SK-N-SH (cell line): ENCODE data around the gene ADRA2A. TPM values are rescaled to one million over a fixed set of nuclear protein-coding genes. Genes with fewer than 3 reads are reported as not detected.

Experiments
- CTCF ChIA-PET: fragments of 300-600, 350-600 bp; formaldehyde crosslinking; extraction: SDS; loops from one replicate; lab custom pipeline; 2021; lab: Yijun Ruan, JAX
- POLR2A ChIA-PET: fragments of 350-600 bp; sonication (Branson Sonifier 250); formaldehyde crosslinking; extraction: SDS; loops from one replicate; lab custom pipeline; 2020; ENCODE audit warnings: antibody characterized with exemption, inconsistent platforms; lab: Yijun Ruan, JAX
- DNase-seq: peaks from one replicate; pipeline ENCODE4 v3.0.0; 2012
- H2AFZ ChIP-seq: fragments of 200-600 bp; sonication (generic); 2 replicates; pipeline ENCODE4 v1.8.1; 2016; ENCODE audit warnings: antibody characterized with exemption, mild to moderate bottlenecking, low read depth
- H3F3A ChIP-seq: fragments of 200-600 bp; sonication (generic); replicated peaks from 2 replicates; pipeline ENCODE3; 2016; ENCODE audit warnings: antibody characterized with exemption, mild to moderate bottlenecking; ENCODE audit not compliant: insufficient read depth
- H3K27ac ChIP-seq, 2 experiments: fragments of 200-500 bp in 1 of 2; fragments of 200-600 bp in 1 of 2; sonication (Bioruptor generic) in 1 of 2; sonication (generic), shearing (Covaris generic) in 1 of 2; 2 replicates each; pipeline versions ENCODE4 v1.5.1 to v1.6.1; 2014 to 2016; ENCODE audit warnings: low read depth in 2 of 2, inconsistent platforms in 1 of 2, low read length in 1 of 2, mild to moderate bottlenecking in 1 of 2, mixed read lengths in 1 of 2
- H3K27me3 ChIP-seq: fragments of 200-600 bp; sonication (generic), shearing (Covaris generic); 2 replicates; pipeline ENCODE4 v1.6.1; 2016; ENCODE audit warnings: mixed run types; ENCODE audit not compliant: insufficient read depth
- H3K36me3 ChIP-seq, 2 experiments: fragments of 200-500 bp in 1 of 2; fragments of 200-600 bp in 1 of 2; sonication (Bioruptor generic) in 1 of 2; sonication (generic) in 1 of 2; replicated peaks in 1 of 2; 2 replicates each; pipeline versions ENCODE3 to v1.5.1; 2014 to 2016; ENCODE audit warnings: low read length in 1 of 2, mild to moderate bottlenecking in 1 of 2; ENCODE audit not compliant: insufficient read depth in 2 of 2, control insufficient read depth in 1 of 2
- H3K4me1 ChIP-seq, 2 experiments: fragments of 200-500 bp in 1 of 2; fragments of 200-600 bp in 1 of 2; sonication (Bioruptor generic) in 1 of 2; sonication (generic), shearing (Covaris generic) in 1 of 2; 2 replicates each; pipeline versions ENCODE4 v1.5.1 to v1.6.1; 2014 to 2016; ENCODE audit warnings: low read depth in 1 of 2, low read length in 1 of 2, mixed run types in 1 of 2; ENCODE audit not compliant: insufficient read depth in 2 of 2, control insufficient read depth in 1 of 2
- H3K4me2 ChIP-seq: fragments of 200-600 bp; sonication (generic), shearing (Covaris generic); 2 replicates; pipeline ENCODE4 v1.6.1; 2017; ENCODE audit warnings: mixed run types
- H3K4me3 ChIP-seq, 2 experiments: fragments of 200-500 bp in 1 of 2; fragments of 200-600 bp in 1 of 2; sonication (Bioruptor generic) in 1 of 2; sonication (generic), shearing (Covaris generic) in 1 of 2; 2 replicates each; pipeline versions ENCODE4 v1.5.1 to v1.8.1; 2014 to 2016; ENCODE audit warnings: low read depth in 2 of 2, inconsistent platforms in 1 of 2, low read length in 1 of 2, mild to moderate bottlenecking in 1 of 2, mixed read lengths in 1 of 2, moderate library complexity in 1 of 2
- H3K79me2 ChIP-seq: fragments of 200-600 bp; sonication (generic); 2 replicates; pipeline ENCODE4 v1.8.1; 2017; ENCODE audit warnings: mild to moderate bottlenecking; ENCODE audit not compliant: insufficient read depth
- H3K9ac ChIP-seq: fragments of 200-600 bp; sonication (generic); 2 replicates; pipeline ENCODE4 v1.6.1; 2017; ENCODE audit warnings: mixed run types
- H3K9me2 ChIP-seq: fragments of 200-600 bp; sonication (generic); 2 replicates; pipeline ENCODE4 v1.6.1; 2017; ENCODE audit warnings: mixed run types
- H3K9me3 ChIP-seq: fragments of 200-600 bp; sonication (generic); 2 replicates; pipeline ENCODE4 v1.6.1; 2017; ENCODE audit warnings: mixed run types, mild to moderate bottlenecking, moderate library complexity
- H4K20me1 ChIP-seq: fragments of 200-600 bp; sonication (generic); 2 replicates; pipeline ENCODE4 v1.6.1; 2017; ENCODE audit warnings: mild to moderate bottlenecking, mixed run types; ENCODE audit not compliant: insufficient read depth
- ELF1 ChIP-seq: IDR thresholded peaks from 2 replicates; pipeline ENCODE4 v1.4.0; 2012
- EP300 ChIP-seq, 2 experiments: IDR thresholded peaks; 2 replicates each; pipeline versions ENCODE4 v1.4.0 to v1.6.1; 2012; ENCODE audit warnings: borderline replicate concordance in 1 of 2, low read depth in 1 of 2, low read length in 1 of 2
- EZH2phosphoT487 ChIP-seq: fragments of 200-600 bp; sonication (generic); IDR thresholded peaks from 2 replicates; pipeline ENCODE4 v1.6.1; 2017; ENCODE audit warnings: low read depth, mixed run types, mild to moderate bottlenecking, antibody characterized with exemption, moderate library complexity, borderline replicate concordance
- FOSL2 ChIP-seq: IDR thresholded peaks from 2 replicates; pipeline ENCODE4 v1.4.0; 2012; ENCODE audit warnings: low read depth, mild to moderate bottlenecking, moderate library complexity, borderline replicate concordance
- GATA2 ChIP-seq: sonication (generic); formaldehyde crosslinking; IDR thresholded peaks from 2 replicates; pipeline ENCODE4 v1.5.0; 2020; ENCODE audit warnings: mild to moderate bottlenecking, missing genetic modification reagents
- IRF3 ChIP-seq: fragments of 150-350 bp; IDR thresholded peaks from 2 replicates; pipeline ENCODE4 v1.6.1; 2016; ENCODE audit warnings: mild to moderate bottlenecking, low read depth, low read length
- MEF2A ChIP-seq: IDR thresholded peaks from 2 replicates; pipeline ENCODE4 v1.4.0; 2012; ENCODE audit warnings: low read depth, borderline replicate concordance
- MXI1 ChIP-seq: IDR thresholded peaks from 2 replicates; pipeline ENCODE4 v1.6.1; 2012; ENCODE audit warnings: mild to moderate bottlenecking, low read depth, low read length, improper control_type of control experiment
- NRF1 ChIP-seq: IDR thresholded peaks from 2 replicates; pipeline ENCODE4 v1.6.1; 2012; ENCODE audit warnings: low read depth, mild to moderate bottlenecking, low read length
- RCOR1 ChIP-seq: fragments of 150-350 bp; IDR thresholded peaks from 2 replicates; pipeline ENCODE4 v1.6.1; 2017; ENCODE audit warnings: antibody characterized with exemption, low read length
- RFX5 ChIP-seq: IDR thresholded peaks from 2 replicates; pipeline ENCODE4 v1.6.1; 2012; ENCODE audit warnings: mild to moderate bottlenecking, improper control_type of control experiment, low read length
- SIN3A ChIP-seq: IDR thresholded peaks from 2 replicates; pipeline ENCODE4 v1.6.1; 2012; ENCODE audit warnings: low read depth, mild to moderate bottlenecking, low read length, moderate library complexity, borderline replicate concordance
- TCF12 ChIP-seq: IDR thresholded peaks from 2 replicates; pipeline ENCODE4 v1.4.0; 2012
- TEAD4 ChIP-seq: IDR thresholded peaks from 2 replicates; pipeline ENCODE4 v1.4.0; 2012; ENCODE audit warnings: mild to moderate bottlenecking, borderline replicate concordance; ENCODE audit not compliant: insufficient read depth
- USF2 ChIP-seq: fragments of 150-350 bp; IDR thresholded peaks from 2 replicates; pipeline ENCODE4 v1.6.1; 2017; ENCODE audit warnings: antibody characterized with exemption, low read length, low read depth, borderline replicate concordance
- WGBS: methylation state at CpG from one replicate; pipeline ENCODE4 v1.1.6; 2017; ENCODE audit warnings: low lambda C conversion rate; 5-methylcytosine and 5-hydroxymethylcytosine counted together
- polyA plus RNA-seq, 3 experiments: library from polyadenylated mRNA; depleted of rRNA; stranded (reverse); fragments of >200 nt; gene quantifications; 2 replicates each; pipeline ENCODE4 v1.2.3, GENCODE V29; 2012
- TF ChIP-seq, protein P1 (sequence below): IDR thresholded peaks from 2 replicates; pipeline ENCODE4 v1.4.0; 2012; ENCODE audit warnings: low read depth, borderline replicate concordance
- TF ChIP-seq, protein P2 (sequence below): IDR thresholded peaks from 2 replicates; pipeline ENCODE4; 2012
- TF ChIP-seq, protein P3 (sequence below): IDR thresholded peaks from 2 replicates; pipeline ENCODE4 v1.4.0; 2012; ENCODE audit warnings: low read depth, borderline replicate concordance

ADRA2A gene
- polyA plus RNA-seq, 1 of the 3 experiments (the other 2 are of a cell fraction): 0.02 TPM

DNA sequence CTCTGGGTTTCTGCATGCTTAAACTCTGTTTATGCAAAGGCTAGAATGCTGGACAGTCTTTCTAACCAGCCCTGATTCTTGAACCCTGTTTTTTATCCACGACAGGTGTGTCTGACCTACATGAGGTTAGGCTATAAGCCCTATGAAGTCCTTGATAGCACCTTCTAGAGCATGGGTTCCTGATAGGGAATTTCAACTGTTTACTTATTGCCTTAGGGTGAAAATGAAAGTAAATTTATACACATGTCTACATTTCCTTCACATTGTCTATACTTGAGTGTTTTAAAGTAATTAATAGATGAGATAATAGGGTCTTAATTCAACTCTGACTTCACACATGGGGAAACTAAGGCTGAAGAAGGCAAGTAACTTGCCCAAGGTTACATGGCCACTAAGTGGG, 35.5 kb downstream of the ADRA2A start:
- DNase-seq: no peak
- H3K4me1 ChIP-seq: no peaks in the 10 kb centered on the region; a peak in 1 of 4 replicates
- CTCF ChIA-PET: interaction anchor here (1.5 kb wide), 1 partner anchor 36 kb away, joined by 6 read pairs; the partner anchor contains the start of gene ADRA2A
- H3K4me2 ChIP-seq: no peak overlapping the region
- no peaks in the 10 kb centered on the region for H3K9me3 ChIP-seq
- no peaks in the 10 kb centered on the region for H3K36me3 ChIP-seq
- POLR2A ChIA-PET: no interaction called here
- no peaks in the 10 kb centered on the region for H3K9me2 ChIP-seq
- H3K27me3 ChIP-seq: no peaks in the 10 kb centered on the region
- H3K27ac ChIP-seq: no peak overlapping the region
- 31% methylated on average over 1 of the region's 1 CpG for WGBS
- no peaks in the 10 kb centered on the region for H3F3A ChIP-seq
- no peak overlapping the region for H3K9ac ChIP-seq
- no peaks in the 10 kb centered on the region for H4K20me1 ChIP-seq
- H3K4me3 ChIP-seq: no peak overlapping the region
- H2AFZ ChIP-seq: no peak overlapping the region
- H3K79me2 ChIP-seq: no peaks in the 10 kb centered on the region
- TF ChIP-seq TCF12 (no peak), EP300 (IDR thresholded peaks at IDR 0.05; ENCODE audit: borderline replicate concordance in 1 of 2, low read depth in 1 of 2, low read length in 1 of 2) (no peak), GATA2 (CRISPR knock-in tag) (no peak), RFX5 (no peak), EZH2phosphoT487 (no peak), IRF3 (no peak), MEF2A (no peak), SIN3A (no peak), FOSL2 (no peak), RCOR1 (no peak), MXI1 (no peak), USF2 (no peak), TEAD4 (no peak), NRF1 (no peak), ELF1 (no peak)
- TF ChIP-seq, protein P1, sequence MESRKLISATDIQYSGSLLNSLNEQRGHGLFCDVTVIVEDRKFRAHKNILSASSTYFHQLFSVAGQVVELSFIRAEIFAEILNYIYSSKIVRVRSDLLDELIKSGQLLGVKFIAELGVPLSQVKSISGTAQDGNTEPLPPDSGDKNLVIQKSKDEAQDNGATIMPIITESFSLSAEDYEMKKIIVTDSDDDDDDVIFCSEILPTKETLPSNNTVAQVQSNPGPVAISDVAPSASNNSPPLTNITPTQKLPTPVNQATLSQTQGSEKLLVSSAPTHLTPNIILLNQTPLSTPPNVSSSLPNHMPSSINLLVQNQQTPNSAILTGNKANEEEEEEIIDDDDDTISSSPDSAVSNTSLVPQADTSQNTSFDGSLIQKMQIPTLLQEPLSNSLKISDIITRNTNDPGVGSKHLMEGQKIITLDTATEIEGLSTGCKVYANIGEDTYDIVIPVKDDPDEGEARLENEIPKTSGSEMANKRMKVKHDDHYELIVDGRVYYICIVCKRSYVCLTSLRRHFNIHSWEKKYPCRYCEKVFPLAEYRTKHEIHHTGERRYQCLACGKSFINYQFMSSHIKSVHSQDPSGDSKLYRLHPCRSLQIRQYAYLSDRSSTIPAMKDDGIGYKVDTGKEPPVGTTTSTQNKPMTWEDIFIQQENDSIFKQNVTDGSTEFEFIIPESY: no peak
- TF ChIP-seq, protein P2, sequence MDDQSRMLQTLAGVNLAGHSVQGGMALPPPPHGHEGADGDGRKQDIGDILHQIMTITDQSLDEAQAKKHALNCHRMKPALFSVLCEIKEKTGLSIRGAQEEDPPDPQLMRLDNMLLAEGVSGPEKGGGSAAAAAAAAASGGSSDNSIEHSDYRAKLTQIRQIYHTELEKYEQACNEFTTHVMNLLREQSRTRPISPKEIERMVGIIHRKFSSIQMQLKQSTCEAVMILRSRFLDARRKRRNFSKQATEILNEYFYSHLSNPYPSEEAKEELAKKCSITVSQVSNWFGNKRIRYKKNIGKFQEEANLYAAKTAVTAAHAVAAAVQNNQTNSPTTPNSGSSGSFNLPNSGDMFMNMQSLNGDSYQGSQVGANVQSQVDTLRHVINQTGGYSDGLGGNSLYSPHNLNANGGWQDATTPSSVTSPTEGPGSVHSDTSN: no peak
- TF ChIP-seq, protein P3, sequence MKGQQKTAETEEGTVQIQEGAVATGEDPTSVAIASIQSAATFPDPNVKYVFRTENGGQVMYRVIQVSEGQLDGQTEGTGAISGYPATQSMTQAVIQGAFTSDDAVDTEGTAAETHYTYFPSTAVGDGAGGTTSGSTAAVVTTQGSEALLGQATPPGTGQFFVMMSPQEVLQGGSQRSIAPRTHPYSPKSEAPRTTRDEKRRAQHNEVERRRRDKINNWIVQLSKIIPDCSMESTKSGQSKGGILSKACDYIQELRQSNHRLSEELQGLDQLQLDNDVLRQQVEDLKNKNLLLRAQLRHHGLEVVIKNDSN: no peak
